GM12878 (cell line): ENCODE results near the gene DERA. TPM values are rescaled to one million over a fixed set of nuclear protein-coding genes. Genes with fewer than 3 reads are reported as not detected.

ENCODE experiments used
- BACH1 ChIP-seq: fragments of 450-650 bp; IDR thresholded peaks from 2 replicates; pipeline ENCODE4 v1.6.1; 2017; ENCODE audit warnings: mild to moderate bottlenecking, borderline replicate concordance
- CBX5 ChIP-seq: sonication (generic); IDR thresholded peaks from 2 replicates; pipeline ENCODE4 v1.6.1; 2016; ENCODE audit warnings: low read depth, moderate library complexity, mild to moderate bottlenecking, inconsistent platforms
- CEBPB ChIP-seq, 2 experiments: fragments of 150-350 bp in 1 of 2; IDR thresholded peaks; 2 replicates each; pipeline ENCODE4 v1.6.1; 2012 to 2014; ENCODE audit warnings: low read depth in 2 of 2, low read length in 2 of 2, borderline replicate concordance in 1 of 2, inconsistent platforms in 1 of 2
- CREB1 ChIP-seq: IDR thresholded peaks from 2 replicates; pipeline ENCODE4 v1.6.1; 2012; ENCODE audit warnings: low read depth, mild to moderate bottlenecking, inconsistent platforms
- HDAC6 ChIP-seq: fragments of 200-600 bp; sonication (generic); IDR thresholded peaks from one replicate; pipeline ENCODE4 v1.8.0; 2017; ENCODE audit warnings: antibody characterized with exemption; ENCODE audit not compliant: unreplicated experiment
- HDGF ChIP-seq: fragments of 450-650 bp; IDR thresholded peaks from 2 replicates; pipeline ENCODE4 v1.6.1; 2016; ENCODE audit warnings: antibody characterized with exemption
- IKZF2 ChIP-seq, 2 experiments: fragments of 450-650 bp; IDR thresholded peaks; 2 replicates each; pipeline ENCODE4 v1.6.1; 2017; ENCODE audit warnings: mild to moderate bottlenecking in 2 of 2, moderate library complexity in 2 of 2
- MYC ChIP-seq: IDR thresholded peaks from 2 replicates; pipeline ENCODE4 v1.6.1; 2011; ENCODE audit warnings: mild to moderate bottlenecking, low read length, moderate library complexity, inconsistent platforms; ENCODE audit not compliant: insufficient read depth, insufficient replicate concordance, insufficient read length, severe bottlenecking
- NKRF ChIP-seq: fragments of 450-650 bp; conservative IDR thresholded peaks from 2 replicates; pipeline ENCODE4 v1.6.1; 2017; ENCODE audit warnings: mild to moderate bottlenecking, moderate library complexity
- NRF1 ChIP-seq: conservative IDR thresholded peaks from 2 replicates; pipeline ENCODE4 v1.6.1; 2011; ENCODE audit warnings: mild to moderate bottlenecking, low read depth, low read length, improper control_type of control experiment
- POLR2AphosphoS5 ChIP-seq: IDR thresholded peaks from 2 replicates; pipeline ENCODE4 v1.6.1; 2011; ENCODE audit warnings: mild to moderate bottlenecking, low read length, inconsistent platforms
- RUNX3 ChIP-seq: IDR thresholded peaks from 2 replicates; pipeline ENCODE4 v1.6.1; 2012; ENCODE audit warnings: low read length, inconsistent platforms
- SIN3A ChIP-seq: IDR thresholded peaks from 2 replicates; pipeline ENCODE4 v1.6.1; 2012; ENCODE audit warnings: low read depth, low read length, improper control_type of control experiment
- SMARCA5 ChIP-seq: fragments of 450-650 bp; IDR thresholded peaks from 2 replicates; pipeline ENCODE4 v1.6.1; 2017; ENCODE audit warnings: mild to moderate bottlenecking
- TCF12 ChIP-seq: IDR thresholded peaks from 2 replicates; pipeline ENCODE4 v1.6.1; 2011; ENCODE audit warnings: low read depth, mild to moderate bottlenecking, low read length
- YY1 ChIP-seq: IDR thresholded peaks from 2 replicates; pipeline ENCODE4 v1.6.1; 2011; ENCODE audit warnings: low read depth, mild to moderate bottlenecking, low read length
- ZNF207 ChIP-seq: fragments of 450-650 bp; IDR thresholded peaks from 2 replicates; pipeline ENCODE4 v1.6.1; 2014; ENCODE audit warnings: antibody characterized with exemption, mild to moderate bottlenecking, borderline replicate concordance
- ZNF622 ChIP-seq: fragments of 450-650 bp; IDR thresholded peaks from 2 replicates; pipeline ENCODE4 v1.6.1; 2017; ENCODE audit warnings: mild to moderate bottlenecking, inconsistent platforms
- ZNF687 ChIP-seq: fragments of 450-650 bp; IDR thresholded peaks from 2 replicates; pipeline ENCODE4 v1.6.1; 2017; ENCODE audit warnings: mild to moderate bottlenecking, moderate library complexity
- ZSCAN29 ChIP-seq: fragments of 450-650 bp; IDR thresholded peaks from 2 replicates; pipeline ENCODE4 v1.6.1; 2017; ENCODE audit warnings: mild to moderate bottlenecking, moderate library complexity
- ZZZ3 ChIP-seq: IDR thresholded peaks from 2 replicates; pipeline ENCODE4 v1.6.1; 2011; ENCODE audit warnings: low read depth; ENCODE audit not compliant: control insufficient read depth, insufficient read length
- polyA plus RNA-seq, 11 experiments: library from polyadenylated mRNA; depleted of rRNA in 4 of 11; unstranded in 6 of 11; stranded (reverse) in 5 of 11; fragments of >200 nt; fragmentation: Nextera tagmentation in 4 of 11; fragmentation: Illumina TruSeq in 1 of 11; extraction: Ambion mirVana in 4 of 11; extraction: Trizol in 1 of 11; gene quantifications; 1 replicate in 1 of 11; 2 replicates in 10 of 11; pipeline versions ENCODE4 v1.2.1 to v1.2.3, GENCODE V29; 2011 to 2016; ENCODE audit warnings: inconsistent platforms in 2 of 11, missing spikeins in 2 of 11, low read depth in 1 of 11
- total RNA-seq, 4 experiments: library from RNA; depleted of rRNA in 3 of 4; stranded (reverse); fragments of >200 nt in 3 of 4; fragmentation: Illumina TruSeq in 1 of 4; extraction: Trizol in 1 of 4; gene quantifications; 2 replicates each; pipeline versions ENCODE4 v1.2.1 to v1.2.3, GENCODE V29; 2013 to 2021

DERA gene
- total and polyA plus RNA-seq, 10 of the 15 experiments (the other 5 are each of a cell fraction or from before 2014, with no cell fraction given) = 34.9 to 97.1 (median 40.8) TPM

GRCh38 chr12:15910864-15911721 lies at the start of gene DERA (continued):
- TF ChIP-seq ZNF622 (no peak), CREB1 (no peak), ZSCAN29 (0 out of 2 replicates have a peak, but pooled peaks have one; percentile 9), POLR2AphosphoS5 (peak; percentile 75), SMARCA5 (0 out of 2 replicates have a peak, but pooled peaks have one; percentile 70), TCF12 (peak; percentile 82; the same call in 1 of the 2 replicates), IKZF2 (IDR thresholded peaks at IDR 0.05) (peak in 1 of 2 experiments; percentile 36; a peak in 2 of 4 replicates), ZZZ3 (no peak), BACH1 (peak; percentile 77), ZNF687 (peak; percentile 73; the same call in 1 of the 2 replicates), RUNX3 (0 out of 2 replicates have a peak, but pooled peaks have one; percentile 11), YY1 (peak; percentile 79), SIN3A (0 out of 2 replicates have a peak, but pooled peaks have one; percentile 58), CBX5 (0 out of 2 replicates have a peak, but pooled peaks have one; percentile 41), MYC (no peak), HDAC6 (peak; percentile 73), NKRF (peak; percentile 87), NRF1 (no peak), CEBPB (IDR thresholded peaks at IDR 0.05; ENCODE audit: borderline replicate concordance in 1 of 2, low read depth in 2 of 2, low read length in 2 of 2) (no peak), ZNF207 (no peak), HDGF (0 out of 2 replicates have a peak, but pooled peaks have one; percentile 14)
